ENCODE results near the gene OGA. TPM values are rescaled to one million over a fixed set of nuclear protein-coding genes. Genes with fewer than 3 reads are reported as not detected.

OGA gene
- total RNA-seq, 3 donors from 2014 or later (not counting 1 experiment from before 2014, with no cell fraction given): 427 to 488 (median 481) TPM

- WGBS (ENCODE audit: insufficient coverage): 97% methylated on average over 4 of the region's 4 CpGs
- peaks cover 30 to 47% of the 10 kb centered on the region in 2 donors for H3K4me1 Mint-ChIP-seq
- no peak overlapping the region for H3K27ac ChIP-seq (ENCODE audit: low read length)
These were observed 14.1 kb upstream of the OGA start for GRCh38 chr10:101832325-101832771.

GRCh38 chr10:101831169-101831811 is 13.0 kb upstream of the OGA start:
- no peaks in the 10 kb centered on the region for H3K9me3 ChIP-seq (ENCODE audit: control insufficient read depth, insufficient read depth, low read length)
- Mint-ChIP-seq H3K9me3 (no peaks in the 10 kb centered on the region), H3K4me1 (peaks cover 30 to 47% of the 10 kb centered on the region in 2 donors), H3K36me3 (no peaks in the 10 kb centered on the region), H3K27ac (peak overlapping the region; percentile 93 to 94), H3K4me3 (peak overlapping the region; percentile 90), H3K27me3 (ENCODE audit: low read depth in 2 of 2) (no peaks in the 10 kb centered on the region)
- no peaks in the 10 kb centered on the region for H3K36me3 ChIP-seq (ENCODE audit: control insufficient read depth, insufficient read depth, low read length)
- peaks cover 51% of the 10 kb centered on the region for H3K4me1 ChIP-seq (ENCODE audit: control insufficient read depth, insufficient read depth, low read length)
- H3K4me3 ChIP-seq (ENCODE audit: low read length): peak overlapping the region; percentile 47
- H3K27ac ChIP-seq (ENCODE audit: low read length): peak overlapping the region; percentile 82
- intact Hi-C loops (cut with micrococcal nuclease): no loop called here
- ATAC-seq (no peak), DNase-seq (peak in 1 of 2 donors; percentile 31)
- no peak for TF ChIP-seq CTCF (IDR thresholded peaks at IDR 0.05)
- no peaks in the 10 kb centered on the region for H3K27me3 ChIP-seq (ENCODE audit: control insufficient read depth, insufficient read depth, low read length)
- 62% methylated on average over 8 of the region's 9 CpGs for WGBS (ENCODE audit: insufficient coverage)

More at GRCh38 chr10:101832325-101832771, 14.1 kb upstream of the OGA start:
- no peak for ATAC-seq
- Histone ChIP-seq H3K9me3 (ENCODE audit: control insufficient read depth, insufficient read depth, low read length) (no peaks in the 10 kb centered on the region), H3K36me3 (ENCODE audit: control insufficient read depth, insufficient read depth, low read length) (no peaks in the 10 kb centered on the region), H3K4me1 (ENCODE audit: control insufficient read depth, insufficient read depth, low read length) (peaks cover 52% of the 10 kb centered on the region), H3K4me3 (ENCODE audit: low read length) (no peak overlapping the region), H3K27me3 (ENCODE audit: control insufficient read depth, insufficient read depth, low read length) (no peaks in the 10 kb centered on the region)
- H3K36me3 Mint-ChIP-seq: no peaks in the 10 kb centered on the region
- H3K27ac Mint-ChIP-seq: no peak overlapping the region
- intact Hi-C loops (cut with micrococcal nuclease): no loop called here
- no peaks in the 10 kb centered on the region for H3K9me3 Mint-ChIP-seq
- TF ChIP-seq CTCF (IDR thresholded peaks at IDR 0.05): no peak
- no peaks in the 10 kb centered on the region for H3K27me3 Mint-ChIP-seq (ENCODE audit: low read depth in 2 of 2)
- no peak overlapping the region for H3K4me3 Mint-ChIP-seq
- DNase-seq: no peak

- DNase-seq: peak; percentile 82 to 98
- no peaks in the 10 kb centered on the region for H3K9me3 Mint-ChIP-seq
- peak; percentile 77 to 93 (median 80) for ATAC-seq
- Histone ChIP-seq H3K27me3 (ENCODE audit: control insufficient read depth, insufficient read depth, low read length) (no peaks in the 10 kb centered on the region), H3K4me1 (ENCODE audit: control insufficient read depth, insufficient read depth, low read length) (peaks cover 43% of the 10 kb centered on the region), H3K36me3 (ENCODE audit: control insufficient read depth, insufficient read depth, low read length) (no peaks in the 10 kb centered on the region), H3K27ac (ENCODE audit: low read length) (peak overlapping the region; percentile 82), H3K9me3 (ENCODE audit: control insufficient read depth, insufficient read depth, low read length) (no peaks in the 10 kb centered on the region), H3K4me3 (ENCODE audit: low read length) (peak overlapping the region; percentile 47)
- no peaks in the 10 kb centered on the region for H3K36me3 Mint-ChIP-seq
- H3K27ac Mint-ChIP-seq: peak overlapping the region; percentile 93 to 94
- peak overlapping the region; percentile 90 for H3K4me3 Mint-ChIP-seq
- H3K27me3 Mint-ChIP-seq (ENCODE audit: low read depth in 2 of 2): no peaks in the 10 kb centered on the region
- H3K4me1 Mint-ChIP-seq: peaks cover 30 to 42% of the 10 kb centered on the region in 2 donors
- WGBS (ENCODE audit: insufficient coverage): under 1% methylated on average over 56 of the region's 56 CpGs
- intact Hi-C loops (cut with micrococcal nuclease): loop anchor here (1.0 kb wide), 1 partner anchor 12 kb away; the partner anchor contains the start of gene OGA
- TF ChIP-seq CTCF (IDR thresholded peaks at IDR 0.05): no peak
These were observed 12.3 kb upstream of the OGA start for GRCh38 chr10:101830322-101831168.

Measured in natural killer cell (primary cell).